Liver (tissue), 3 donors: ENCODE measurements around the gene TTC23.

Experiments
- CTCF ChIP-seq: fragments of 150-350 bp; IDR thresholded peaks from 2 replicates; pipeline ENCODE4 v1.5.1; 2017; ENCODE audit warnings: improper control_type of control experiment, low read depth, low read length; ENCODE audit not compliant: missing input control
- GABPA ChIP-seq, 2 donors: IDR thresholded peaks in 1 of 2; conservative IDR thresholded peaks in 1 of 2; 2 replicates each; pipeline ENCODE4 v1.6.1; 2016; ENCODE audit warnings: antibody characterized with exemption in 2 of 2, mild to moderate bottlenecking in 1 of 2, moderate library complexity in 1 of 2
- RAD21 ChIP-seq, 2 donors: IDR thresholded peaks; 2 replicates each; pipeline ENCODE4 v1.6.1; 2016; ENCODE audit warnings: antibody characterized with exemption in 2 of 2, mild to moderate bottlenecking in 2 of 2
- REST ChIP-seq: IDR thresholded peaks from 2 replicates; pipeline ENCODE4 v1.6.1; 2016; ENCODE audit warnings: antibody characterized with exemption, mild to moderate bottlenecking
- TAF1 ChIP-seq: conservative IDR thresholded peaks from 2 replicates; pipeline ENCODE4 v1.6.1; 2016; ENCODE audit warnings: antibody characterized with exemption, mild to moderate bottlenecking
- donor health status: healthy.
- donor health status: healthy.

GRCh38 chr15:99244306-99244705 lies 5.1 kb downstream of the TTC23 start:
- TF ChIP-seq CTCF: no peak
- TF ChIP-seq GABPA (IDR thresholded peaks at IDR 0.05 in 1 of 2, conservative IDR thresholded peaks at IDR 0.05 in 1 of 2): no peak
- TF ChIP-seq REST: no peak
- TF ChIP-seq TAF1: no peak
- TF ChIP-seq RAD21 (IDR thresholded peaks at IDR 0.05): no peak
